HT-29 (cell line): Measurements from ENCODE around the gene MBD3L2B. TPM values are rescaled to one million over a fixed set of nuclear protein-coding genes. Genes with fewer than 3 reads are reported as not detected.

Source experiments
- total RNA-seq: library from RNA; depleted of rRNA; stranded (reverse); fragments of >200 nt; shearing (Covaris generic); gene quantifications from 2 replicates; pipeline ENCODE4 v1.2.3, GENCODE V29; 2014; rRNA removed

The MBD3L2B gene
- total RNA-seq, 1 experiment from 2014 or later, result not detected

Other genes starting within 250 kb of the MBD3L2B start
- gene VAV1, start 248.7 kb downstream of the MBD3L2B start, total RNA-seq, result 0.15 and 0.57 TPM in 2 replicates
- not detected in 2 replicates for gene ADGRE1, start 133.9 kb downstream of the MBD3L2B start, total RNA-seq
- gene MBD3L5, start 9.1 kb upstream of the MBD3L2B start, total RNA-seq, result not detected in 2 replicates
- gene MBD3L4, start 18.7 kb upstream of the MBD3L2B start, total RNA-seq, result not detected in 2 replicates
- gene MBD3L2, start 27.9 kb upstream of the MBD3L2B start, total RNA-seq, result not detected in 2 replicates
- not detected in 2 replicates for gene MBD3L3, start 37.2 kb upstream of the MBD3L2B start, total RNA-seq
- 4.0 and 4.1 TPM in 2 replicates for gene ZNF557, start 48.3 kb upstream of the MBD3L2B start, total RNA-seq